Mesenteric fat pad (tissue), 1 donor: ENCODE results near the gene FAM13A. TPM values are rescaled to one million over a fixed set of nuclear protein-coding genes. Genes with fewer than 3 reads are reported as not detected.
"Not testable (repeated sequence)": the region's sequence is repeated elsewhere in the genome, so short reads cannot be mapped to it uniquely, and the experiment has no call there.

ENCODE experiments used
- DNase-seq: peaks from one replicate; pipeline ENCODE4 v3.0.0-alpha.2; 2020; ENCODE audit warnings: low spot score
- total RNA-seq: library from RNA; stranded (reverse); fragmentation: NEBNext Ultra II Directional; extraction: Animal tissue kit (Norgen Biotek cat#: 25700); gene quantifications from one replicate; pipeline ENCODE4 v1.2.1, GENCODE V29; 2021
- donor health status: DM: yes; HTN: yes; CAD: no.

Gene FAM13A
- total RNA-seq, 1 donor from 2014 or later, result 29.6 TPM

DNA sequence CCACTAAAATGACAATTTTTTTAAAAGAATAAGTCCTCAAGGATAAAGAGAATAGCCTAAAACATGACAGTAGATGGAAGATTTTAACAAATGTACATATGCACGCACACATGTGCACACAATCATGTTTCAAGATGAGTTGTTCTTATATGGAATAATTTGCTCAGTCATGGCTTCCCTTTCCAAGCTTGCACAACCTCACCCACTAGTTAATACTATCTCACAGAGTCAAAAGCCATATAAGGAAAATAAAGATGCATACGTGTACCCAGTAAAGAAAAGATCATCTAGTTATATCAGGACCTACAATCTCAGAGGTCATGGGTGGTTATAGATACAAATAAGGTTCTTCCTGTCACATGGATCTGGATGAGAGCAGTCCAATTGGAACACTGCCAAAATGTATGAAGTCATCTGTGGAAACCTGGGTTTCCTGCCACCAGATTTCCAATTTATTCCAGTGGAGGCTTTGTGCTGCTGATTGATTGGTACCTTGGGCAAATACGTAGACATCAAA lies 56.1 kb downstream of the FAM13A start:
- DNase-seq, result no peak

DNA sequence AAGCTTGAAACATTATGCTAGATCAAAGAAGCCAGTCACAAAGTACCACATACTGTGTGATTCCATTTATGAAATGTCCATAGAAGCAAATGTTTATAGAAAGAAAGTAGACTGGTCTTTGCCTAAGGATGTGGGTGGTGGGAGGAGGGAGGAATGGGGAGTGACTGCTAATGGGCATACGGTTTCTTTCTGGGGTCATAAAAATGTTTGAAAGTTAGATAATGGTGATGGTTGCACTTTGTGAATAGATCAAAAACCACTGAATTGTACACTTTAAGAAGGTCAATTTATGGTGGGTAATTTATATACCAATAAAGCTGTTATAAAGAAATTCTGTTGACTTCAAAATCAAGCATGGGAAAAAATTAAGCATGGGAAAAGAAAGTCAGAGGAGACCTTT lies 56.6 kb downstream of the FAM13A start:
- DNase-seq, result no peak

DNA sequence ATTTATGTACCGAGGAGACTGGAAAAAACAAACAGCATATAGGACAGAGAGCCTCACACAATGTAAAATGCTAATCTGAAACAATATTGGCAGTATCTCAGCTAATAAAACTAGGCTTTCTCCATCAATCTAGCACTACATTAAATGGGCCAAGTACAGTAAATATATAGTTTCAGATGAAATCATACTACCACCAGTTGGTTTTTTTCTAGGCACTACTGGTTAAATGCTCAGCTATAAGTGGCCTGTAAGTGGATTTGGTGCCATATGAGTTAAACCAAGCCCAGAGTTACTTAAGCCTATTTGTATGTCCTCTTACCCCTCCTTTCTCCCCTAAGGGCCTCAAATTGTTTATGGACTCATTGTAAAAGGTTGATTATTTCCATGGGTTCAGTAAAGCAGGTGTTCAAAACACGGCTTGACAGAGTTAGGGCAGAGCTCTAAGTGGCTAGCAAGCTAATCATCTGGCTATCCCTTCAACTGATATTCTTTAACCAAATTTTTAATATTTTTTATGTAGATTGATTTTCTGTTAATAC lies 57.5 kb downstream of the FAM13A start:
- no peak for DNase-seq

DNA sequence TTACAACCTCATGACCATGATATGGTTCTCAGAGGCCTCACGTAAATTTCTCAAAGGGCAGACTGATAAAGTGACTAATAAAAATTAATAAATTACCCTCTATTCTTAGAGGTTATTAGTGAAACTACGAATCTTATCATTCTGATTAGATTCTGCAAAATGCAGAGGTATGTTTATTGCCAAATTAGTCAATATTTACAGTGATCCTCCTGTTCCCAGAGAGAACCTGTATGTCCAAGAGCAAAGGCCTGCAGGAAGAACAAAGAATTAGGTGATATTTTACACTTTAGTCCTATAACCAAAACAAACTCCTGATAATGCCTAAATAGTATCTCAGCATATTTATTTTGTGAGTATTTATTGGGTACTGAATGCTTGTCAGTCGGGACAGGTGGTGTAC lies 58.1 kb downstream of the FAM13A start:
- DNase-seq, result no peak

DNA sequence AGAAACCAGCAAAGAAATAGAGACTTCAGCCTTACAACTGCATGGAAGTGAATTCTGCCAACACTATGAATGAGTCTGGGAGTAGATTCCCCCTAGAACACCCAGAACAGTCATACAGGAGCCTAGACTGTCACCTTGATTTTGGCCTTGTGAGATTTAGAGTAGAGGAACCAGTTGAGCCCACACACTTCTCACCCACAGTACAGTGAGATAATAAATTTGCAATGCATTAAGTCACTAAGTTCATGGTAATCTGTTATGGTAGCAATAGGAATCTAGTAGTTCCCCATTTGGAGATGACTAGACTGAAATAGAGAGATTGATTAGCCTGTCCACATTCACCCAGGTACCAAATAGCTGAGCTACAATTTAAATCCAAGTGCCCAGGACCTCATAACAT lies 59.0 kb downstream of the FAM13A start:
- DNase-seq, result no peak

DNA sequence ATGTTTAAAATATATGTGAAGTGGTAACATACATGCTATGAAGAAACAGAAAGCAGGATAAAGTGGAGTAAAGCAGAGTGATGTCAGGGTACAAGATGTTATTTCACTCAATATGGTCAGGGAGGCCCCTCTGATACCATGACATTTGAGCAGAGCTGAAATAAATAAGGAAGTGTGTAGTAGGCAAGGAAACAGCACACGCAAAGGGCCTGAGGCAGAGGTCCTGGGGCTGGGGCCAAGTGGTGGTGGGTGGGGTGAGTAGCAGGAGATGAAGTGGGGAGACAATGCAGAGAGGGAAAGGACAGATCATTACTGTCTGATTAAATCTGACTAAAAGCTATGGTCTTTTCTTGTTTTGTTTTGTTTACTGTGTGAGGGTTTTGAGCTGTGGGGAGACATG lies 61.1 kb downstream of the FAM13A start:
- DNase-seq, result no peak

DNA sequence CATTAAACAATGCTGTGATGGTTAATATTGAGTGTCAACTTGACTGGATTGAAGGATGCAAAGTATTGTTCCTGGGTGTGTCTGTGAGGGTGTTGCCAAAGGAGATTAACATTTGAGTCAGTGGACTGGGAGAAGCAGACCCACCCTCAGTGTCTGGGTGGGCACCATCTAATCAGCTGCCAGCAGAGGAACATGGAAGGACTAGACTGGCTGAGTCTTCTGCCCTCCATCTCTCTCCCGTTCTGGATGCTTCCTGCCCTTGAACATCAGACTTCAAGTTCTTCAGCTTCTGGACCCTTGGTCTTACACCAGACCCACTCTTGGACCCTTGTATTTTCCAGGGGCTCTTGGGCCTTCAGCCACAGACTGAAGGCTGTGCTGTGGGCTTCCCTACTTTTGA lies 61.7 kb downstream of the FAM13A start:
- DNase-seq, result not testable (repeated sequence)

DNA sequence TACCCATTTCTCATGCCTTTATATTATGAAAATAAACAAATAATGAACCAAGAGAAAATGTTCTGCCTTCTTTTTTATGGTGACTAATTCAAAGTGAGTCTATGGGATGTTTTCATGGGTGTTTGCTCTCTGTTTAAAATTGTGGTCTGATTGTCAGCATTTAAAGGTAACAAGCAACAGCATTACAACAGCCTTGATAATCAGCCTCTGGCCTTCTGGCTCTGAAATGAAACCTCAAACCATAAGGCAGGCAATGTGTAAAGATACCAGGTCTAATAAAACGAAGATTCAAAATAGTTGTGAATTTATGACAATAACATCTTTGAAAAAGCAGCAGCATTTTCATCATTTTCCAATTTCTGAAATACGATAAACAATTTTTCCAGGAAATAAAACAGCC lies 63.7 kb downstream of the FAM13A start:
- no peak for DNase-seq

DNA sequence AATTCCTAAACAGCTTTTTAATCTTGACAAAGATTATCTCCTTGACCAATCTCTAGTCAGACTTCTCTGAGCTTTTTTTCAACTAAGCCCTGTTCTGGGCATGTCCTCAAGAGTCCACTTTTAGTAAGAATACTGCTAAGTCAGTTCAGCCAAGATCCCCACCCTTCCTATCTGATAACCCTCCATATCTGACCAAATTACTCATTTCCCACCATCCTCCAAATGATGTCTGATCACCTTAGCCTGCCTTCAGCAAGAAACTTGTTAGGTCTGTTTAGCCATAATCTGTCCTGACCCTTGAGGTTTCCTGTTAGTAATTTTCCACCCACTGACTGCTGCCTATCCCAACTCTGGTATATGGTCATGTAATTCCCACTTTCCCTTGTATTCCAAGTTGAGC lies 65.2 kb downstream of the FAM13A start:
- DNase-seq, result no peak

DNA sequence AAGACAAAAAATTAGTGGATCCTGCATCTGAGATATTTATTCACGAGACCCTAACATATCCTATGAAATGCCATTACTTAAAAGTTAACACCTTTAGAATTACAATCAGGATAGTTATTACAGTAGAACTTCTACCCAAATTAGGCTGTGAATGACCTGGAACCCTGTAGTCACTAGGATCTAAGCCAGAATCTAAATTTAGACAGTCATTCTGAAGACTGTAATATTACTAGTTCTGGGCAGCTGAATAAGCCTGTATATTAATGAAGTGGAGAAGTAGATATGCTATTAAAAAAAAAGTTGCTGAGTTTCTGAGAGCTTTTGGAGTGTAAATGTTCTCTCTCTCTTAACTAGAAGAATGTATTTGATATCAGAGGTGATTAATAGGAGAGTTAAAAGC lies 67.0 kb downstream of the FAM13A start:
- DNase-seq, result no peak

DNA sequence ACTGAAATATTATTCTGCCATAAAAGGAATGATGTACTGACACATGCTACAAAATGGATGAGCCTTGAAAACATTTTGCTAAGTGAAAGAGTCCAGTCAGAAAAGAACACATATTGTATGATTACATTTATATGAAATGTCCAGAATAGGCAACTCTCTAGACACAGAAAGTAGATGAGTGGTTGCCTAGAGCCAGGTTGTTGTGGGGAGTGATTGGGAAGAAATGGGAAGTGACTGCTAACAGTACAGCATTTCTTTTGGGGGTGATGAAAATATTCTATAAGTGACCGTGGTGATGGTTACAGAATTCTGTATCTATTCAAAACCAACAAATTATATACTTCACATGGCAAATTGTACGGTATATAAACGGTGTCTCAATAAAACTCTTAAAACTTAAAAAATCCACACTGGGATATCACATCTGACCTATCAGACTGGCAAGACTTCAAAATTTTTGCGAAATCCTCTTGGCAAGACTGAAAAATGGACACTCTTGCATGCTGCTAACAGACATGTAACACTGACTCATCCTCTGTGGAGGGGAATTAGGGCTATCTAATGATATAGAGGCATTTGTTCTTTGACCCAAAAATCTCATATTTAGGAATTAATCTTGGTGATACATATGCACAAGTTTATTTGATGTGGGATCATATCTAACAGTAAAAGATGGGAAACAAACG lies 71.8 kb downstream of the FAM13A start:
- no peak for DNase-seq

DNA sequence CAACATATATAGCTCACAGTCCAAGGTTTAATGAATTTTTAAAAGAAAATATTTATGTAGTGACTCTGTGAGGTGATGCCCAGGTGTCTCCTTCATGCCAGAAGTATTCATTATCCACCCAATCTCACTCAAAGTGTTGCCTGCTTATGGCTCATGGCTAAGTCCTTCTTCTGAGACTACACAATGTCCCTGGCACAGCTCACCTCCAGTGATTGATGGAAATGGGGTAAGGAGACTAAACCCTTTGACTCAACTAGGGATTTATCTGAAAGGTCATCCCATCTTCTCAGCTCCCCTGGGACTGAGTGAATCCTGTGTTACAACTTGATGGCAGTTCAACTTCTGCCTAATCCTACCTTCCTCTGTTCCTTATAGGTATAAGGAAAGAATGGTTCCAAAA lies 74.2 kb downstream of the FAM13A start:
- DNase-seq, result no peak

DNA sequence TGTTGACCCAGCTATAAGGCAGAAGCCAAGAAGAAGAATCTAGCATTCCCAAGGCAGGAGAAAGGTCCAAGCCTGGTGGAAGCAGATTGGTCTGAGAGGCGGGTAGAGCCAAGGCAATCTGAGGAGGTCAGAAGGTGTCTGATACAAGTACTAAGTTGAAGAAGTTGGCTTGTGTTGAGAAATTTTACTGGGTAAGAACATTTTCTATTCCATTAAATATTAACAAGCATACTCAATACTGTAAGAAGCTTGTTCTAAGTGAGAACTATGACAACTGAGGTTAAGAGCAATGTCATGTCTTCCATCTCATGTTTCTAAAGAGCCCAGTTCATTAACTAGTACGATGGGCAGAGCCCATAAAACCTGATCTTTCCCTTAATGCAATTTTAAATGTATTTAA lies 75.0 kb downstream of the FAM13A start:
- DNase-seq, result no peak

DNA sequence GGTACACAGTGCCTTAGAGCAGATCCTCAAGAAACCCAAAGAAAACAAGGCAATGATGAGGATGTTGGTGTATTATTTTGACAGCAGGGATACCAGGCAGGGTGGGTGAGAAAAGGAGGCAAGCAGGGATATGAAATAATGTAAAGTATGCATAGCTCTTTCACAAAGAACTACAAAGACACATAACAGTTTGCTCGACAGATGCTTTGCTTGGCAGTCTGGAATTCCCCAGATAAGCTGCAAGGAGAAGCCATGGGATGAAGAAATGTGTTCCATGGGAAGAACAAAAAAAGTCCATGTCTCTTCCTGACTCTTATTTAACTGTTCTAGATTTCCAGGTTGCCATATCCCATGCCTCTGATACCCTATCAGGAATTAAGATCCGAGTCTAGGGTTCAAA lies 75.4 kb downstream of the FAM13A start:
- no peak for DNase-seq

DNA sequence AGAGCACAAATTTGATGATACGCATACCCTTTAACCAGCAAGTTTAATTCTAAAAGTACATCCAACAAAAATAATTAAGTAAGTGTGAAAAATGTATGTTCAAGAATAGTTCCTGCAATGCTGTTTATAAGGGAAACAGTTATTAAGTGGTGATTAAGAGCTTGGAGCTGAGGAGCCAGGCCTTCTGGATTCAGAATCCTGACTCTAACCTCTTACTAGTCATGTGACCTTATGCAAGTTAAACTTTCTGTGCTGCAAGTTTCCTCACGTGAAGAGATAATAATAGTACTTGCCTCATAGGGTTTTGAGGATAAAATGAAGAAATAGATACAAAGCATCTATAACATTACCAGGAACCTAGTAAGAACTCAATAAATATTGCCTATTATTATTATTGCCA lies 77.7 kb downstream of the FAM13A start:
- no peak for DNase-seq

DNA sequence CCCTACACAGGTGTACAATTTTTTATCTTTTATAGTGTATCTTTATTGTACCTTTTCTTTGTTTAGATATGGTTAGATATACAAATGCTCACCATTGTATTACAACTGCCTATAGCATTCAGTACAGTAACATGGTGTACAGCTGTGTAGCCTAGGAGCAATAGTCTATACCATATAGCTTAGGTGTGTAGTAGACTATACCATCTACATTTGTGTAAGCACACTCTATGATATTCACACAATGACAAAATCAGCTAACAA lies 80.3 kb downstream of the FAM13A start:
- DNase-seq, result no peak

DNA sequence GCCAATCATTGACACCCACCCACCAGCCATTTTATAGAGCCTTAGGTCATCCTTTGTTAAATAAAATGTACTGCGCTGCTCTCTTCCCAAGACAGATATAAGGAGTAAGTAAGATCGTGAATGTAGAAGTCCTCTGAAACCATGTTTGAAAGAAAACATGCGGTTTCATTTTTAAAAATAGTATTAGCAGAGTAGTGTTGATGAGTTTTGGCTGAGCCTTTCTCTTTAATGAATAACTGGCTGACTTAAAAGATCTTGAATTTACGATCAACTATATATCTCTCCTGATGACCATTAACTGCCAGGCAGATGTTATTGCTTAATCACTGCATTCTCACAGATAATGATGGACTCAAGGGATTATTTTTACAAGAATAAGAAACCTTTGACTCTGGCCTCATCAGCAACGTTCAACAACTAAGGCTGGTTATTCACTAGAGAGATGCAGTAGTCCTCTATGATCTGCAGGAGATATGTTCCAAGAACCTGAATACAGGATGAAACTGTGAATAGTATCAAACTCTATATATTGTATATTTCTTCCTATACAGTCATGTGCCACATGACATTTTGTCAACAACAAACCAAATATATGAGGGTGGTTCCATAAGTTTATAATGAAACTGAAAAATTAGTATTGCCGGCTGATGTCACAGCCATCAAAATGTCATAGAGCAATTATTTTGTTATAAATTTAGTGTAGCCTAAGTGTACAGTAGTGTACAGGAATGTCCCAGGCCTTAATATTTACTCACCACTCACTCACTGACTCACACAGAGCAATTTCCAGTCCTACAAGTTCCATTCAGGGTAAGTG lies 80.8 kb downstream of the FAM13A start:
- no peak for DNase-seq

DNA sequence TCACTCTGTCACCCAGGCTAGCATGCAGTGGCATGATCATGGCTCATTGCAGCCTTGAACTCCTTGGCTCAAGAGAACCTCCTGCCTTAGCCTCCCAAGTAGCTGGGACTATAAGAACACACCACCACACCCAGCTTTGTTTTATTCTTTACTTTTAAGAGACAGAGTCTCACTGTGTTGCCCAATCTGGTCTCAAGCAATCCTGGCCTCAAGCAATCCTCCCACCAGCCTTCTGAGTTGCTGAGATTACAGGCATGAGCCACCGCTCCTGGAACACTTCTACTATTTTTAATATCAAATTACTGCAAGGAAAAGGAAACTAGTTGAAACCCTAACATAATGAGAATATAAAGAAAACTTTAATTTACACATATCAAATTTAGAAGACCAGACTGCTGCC lies 85.4 kb downstream of the FAM13A start:
- no peak for DNase-seq

DNA sequence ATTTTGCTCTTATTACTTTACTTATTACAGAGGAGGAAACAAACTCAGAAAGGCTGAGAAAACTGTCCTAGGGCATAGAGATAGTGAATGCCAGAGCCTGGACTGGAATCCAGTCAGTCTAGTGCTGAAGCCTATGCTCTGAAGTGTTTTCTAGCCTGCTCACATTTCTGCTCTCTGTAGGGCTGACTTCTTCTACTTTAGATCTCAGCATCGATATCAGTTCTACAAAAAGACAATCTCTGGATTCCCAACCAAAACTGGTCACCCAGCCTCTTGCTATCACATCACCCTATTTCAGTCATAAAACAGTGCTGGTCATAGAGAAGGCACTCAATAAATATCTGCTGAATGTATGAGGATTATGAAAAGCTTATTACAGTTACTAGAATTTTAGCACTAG lies 87.2 kb downstream of the FAM13A start:
- DNase-seq, result no peak

DNA sequence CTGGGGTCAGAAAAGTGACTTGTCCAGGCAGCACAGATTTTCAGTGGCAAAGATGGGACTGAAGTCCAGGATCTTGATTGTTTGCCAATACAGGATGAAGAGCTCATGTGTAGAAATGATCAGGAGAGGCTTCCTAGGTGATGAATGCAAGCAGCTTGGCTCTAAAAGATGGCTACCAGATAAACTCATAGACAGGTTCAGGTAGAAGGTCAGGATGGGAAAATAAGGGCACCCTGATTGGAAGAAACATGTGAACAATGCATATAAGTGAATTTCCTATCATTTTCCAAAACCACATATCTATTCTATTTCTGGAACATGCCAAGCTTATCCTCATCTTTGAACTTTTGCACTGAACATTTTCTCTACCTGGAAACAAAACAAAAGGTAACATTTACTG lies 87.7 kb downstream of the FAM13A start:
- DNase-seq, result no peak

DNA sequence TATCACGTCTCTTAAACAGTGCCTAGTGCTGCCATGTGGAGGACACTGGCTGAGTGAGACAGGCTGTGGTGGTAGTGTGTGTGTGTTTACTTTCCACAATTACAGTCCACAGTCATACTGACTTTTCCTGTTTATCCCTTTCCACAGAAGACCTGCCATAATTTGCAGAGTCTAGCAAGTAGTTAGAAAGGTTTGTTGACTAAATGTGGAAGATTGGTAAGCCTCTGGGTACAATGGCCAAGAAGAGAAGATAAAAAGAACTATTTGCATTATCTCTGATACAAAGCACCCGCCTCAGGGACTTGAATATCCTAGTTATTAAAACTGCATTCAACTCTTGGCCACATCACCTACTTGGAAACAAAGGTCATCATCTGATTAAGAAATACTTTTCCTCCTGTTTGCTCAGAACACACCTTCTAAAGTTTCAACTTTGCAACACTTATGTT lies 89.1 kb downstream of the FAM13A start:
- no peak for DNase-seq

DNA sequence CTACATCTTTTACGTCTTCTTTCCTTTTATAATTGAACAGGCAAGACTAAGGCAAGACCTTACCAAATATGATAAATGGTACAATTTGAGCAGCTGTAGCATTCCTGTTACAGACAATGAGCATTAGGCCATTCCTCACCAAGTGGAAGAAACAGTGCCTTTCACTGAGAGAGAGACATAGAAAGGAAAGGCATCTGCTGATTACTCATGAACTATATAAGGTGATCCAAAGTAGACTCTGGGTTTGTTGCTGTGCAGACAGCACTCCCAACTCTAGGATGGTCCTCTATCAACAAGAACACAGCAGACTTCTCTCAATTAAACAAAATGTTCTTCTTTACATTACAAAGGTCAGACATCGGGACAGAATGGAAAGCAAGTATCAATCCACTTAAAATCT lies 91.9 kb downstream of the FAM13A start:
- DNase-seq, result no peak

DNA sequence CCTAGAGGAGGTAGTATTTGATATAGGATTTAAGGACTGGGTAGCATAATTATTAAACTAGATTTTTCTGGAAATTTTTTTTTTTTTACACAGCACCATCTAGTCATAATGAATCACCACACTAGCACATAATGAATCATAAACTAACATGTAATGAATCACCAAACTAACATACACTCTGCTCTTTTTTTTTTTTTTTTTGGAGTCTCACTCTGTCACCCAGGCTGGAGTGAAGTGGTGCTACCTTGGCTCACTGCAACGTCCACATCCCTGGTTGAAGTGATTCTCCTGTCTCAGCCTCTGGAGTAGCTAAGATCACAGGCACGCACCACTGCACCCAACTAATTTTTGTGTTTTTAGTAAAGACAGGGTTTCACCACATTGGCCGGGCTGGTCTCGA lies 92.5 kb downstream of the FAM13A start:
- DNase-seq, result no peak
